ENCODE data around the gene RIMBP2.
"Not testable (repeated sequence)": the region's sequence is repeated elsewhere in the genome, so short reads cannot be mapped to it uniquely, and the experiment has no call there.

The RIMBP2 gene

DNA sequence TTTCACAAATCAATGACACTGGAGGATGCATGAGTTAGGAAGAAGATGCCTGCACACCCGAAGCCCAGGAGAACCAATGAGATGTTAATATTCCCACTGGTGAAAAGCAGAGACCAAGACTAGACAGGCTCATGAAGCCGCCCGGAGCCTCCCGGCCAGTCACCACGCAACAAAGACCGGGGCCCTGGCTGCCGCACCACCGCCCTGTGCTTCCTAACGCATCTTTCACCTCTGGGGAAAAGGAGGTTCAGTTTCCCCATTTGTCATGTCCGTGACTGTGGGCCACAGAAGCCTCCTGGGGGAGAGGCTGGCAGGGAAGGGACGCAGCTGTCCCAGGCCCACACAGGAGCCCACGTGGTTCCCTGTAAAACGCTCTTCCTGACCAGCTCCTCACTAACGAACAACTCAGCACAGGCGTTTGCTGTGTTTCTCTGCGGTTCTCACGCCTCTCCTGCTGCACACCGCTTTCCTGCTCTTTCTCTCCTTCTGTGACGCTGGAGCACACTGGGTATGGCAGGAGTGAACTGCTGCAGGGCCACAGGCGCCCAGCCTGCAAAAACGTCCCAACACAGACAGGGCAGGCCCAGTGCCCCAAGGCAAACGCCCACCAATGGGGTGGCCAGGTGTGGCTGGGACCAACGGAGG lies 10.8 kb downstream of the RIMBP2 start:
- no peak for DNase-seq (ENCODE audit: low read depth, low spot score)

DNA sequence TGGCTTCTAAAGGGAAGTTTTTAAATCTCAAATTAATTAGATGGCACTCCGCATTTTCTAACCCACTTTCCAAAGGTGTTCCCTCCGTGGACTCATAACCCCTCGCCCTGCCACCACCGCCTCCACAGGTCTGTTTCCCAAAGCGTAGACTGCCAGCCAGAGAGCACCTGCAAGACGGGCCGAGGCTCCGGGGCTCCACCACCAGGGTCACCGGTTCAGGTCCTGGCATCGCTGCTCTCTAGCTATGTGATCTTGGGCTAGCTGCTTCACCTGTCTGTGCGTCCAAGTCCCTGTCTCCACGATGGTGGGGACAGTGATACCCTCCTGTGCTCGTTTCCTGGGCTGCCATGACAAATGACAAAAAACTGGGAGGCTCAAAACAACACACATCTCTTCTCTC lies 11.5 kb downstream of the RIMBP2 start:
- no peak for DNase-seq (ENCODE audit: low read depth, low spot score)

DNA sequence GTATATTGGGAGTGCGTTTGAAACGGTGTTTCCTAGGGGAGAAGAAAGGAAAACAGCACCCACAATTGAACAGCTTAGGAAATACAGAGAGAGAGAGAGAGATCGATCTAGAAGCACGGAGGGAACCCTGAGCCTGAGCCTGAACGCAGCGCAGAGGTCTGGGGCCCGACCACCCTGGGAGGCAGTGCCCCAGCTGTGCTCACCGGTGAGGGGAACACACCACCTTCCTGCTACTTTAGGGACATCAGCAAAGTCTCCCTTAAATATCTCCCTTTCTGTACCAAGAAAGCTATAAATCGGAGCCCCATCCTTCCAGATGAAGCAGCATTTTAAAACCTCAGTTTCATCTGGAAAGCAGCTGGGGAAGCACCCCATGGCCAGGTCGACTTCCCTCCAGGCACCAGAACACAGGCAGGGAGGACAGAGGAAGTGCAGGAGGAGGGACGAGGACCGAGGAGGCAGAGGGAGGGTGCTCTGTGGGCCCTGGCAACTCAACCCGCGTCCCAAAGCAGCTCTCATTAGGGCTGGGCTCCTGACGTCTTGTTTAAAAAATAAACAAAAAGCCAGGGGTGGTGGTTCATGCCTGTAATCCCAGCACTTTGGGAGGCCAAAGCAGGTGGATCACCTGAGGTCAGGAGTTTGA lies 12.2 kb downstream of the RIMBP2 start:
- DNase-seq (ENCODE audit: low read depth, low spot score), result no peak

DNA sequence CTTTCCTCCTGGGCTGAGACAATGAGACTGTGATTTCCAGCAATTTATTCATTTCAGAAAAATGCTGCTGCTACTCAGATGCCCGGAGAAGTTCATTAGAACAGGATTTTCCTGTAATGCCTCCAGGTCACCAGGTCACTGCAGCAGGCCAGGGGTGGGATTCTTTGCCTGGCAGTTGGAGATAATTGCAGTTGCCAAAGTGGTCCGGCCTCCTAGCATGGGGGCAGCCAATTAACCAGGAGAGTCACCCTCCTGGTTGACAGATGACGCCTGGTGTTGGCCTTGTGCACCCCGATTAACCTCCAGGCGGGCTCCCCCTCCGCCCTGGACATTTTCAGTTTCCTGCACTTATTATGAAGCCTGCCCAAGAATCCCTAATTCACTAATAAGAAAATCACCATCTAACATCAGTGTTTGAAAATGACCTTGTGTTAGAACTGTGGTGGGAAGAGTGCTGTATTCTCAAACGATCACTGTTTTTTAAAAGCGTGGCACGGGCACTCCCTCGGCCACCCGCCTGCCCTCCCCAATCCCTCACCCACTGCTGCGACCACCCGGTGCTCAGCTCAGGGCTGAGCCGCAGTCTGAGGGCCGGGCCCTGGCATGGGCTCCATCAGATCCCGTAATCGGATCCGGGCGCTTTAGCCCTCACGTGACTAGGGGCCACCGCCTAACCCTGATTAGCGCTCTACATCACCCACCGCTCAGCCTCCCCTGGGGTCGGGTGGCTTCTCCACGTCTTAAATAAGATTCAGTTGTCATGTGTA lies 12.9 kb downstream of the RIMBP2 start:
- DNase-seq (ENCODE audit: low read depth, low spot score), result no peak

DNA sequence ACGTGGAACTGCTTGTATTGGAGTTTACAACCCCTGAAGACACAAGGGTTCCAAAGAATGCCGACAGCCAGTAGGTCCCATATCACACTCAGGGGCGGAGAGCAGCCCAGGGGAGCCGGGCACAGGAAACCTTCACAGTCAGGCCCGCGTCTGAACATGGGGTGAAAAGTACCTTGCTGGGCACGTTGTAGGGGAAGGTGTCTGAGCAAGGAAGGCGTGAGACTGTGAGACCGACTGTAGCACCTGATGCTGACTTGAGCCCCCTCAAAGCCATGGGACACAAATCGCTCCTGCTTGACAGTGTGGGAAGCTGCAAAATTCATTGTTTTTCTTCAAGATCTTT lies 14.7 kb downstream of the RIMBP2 start:
- DNase-seq (ENCODE audit: low read depth, low spot score), result no peak

DNA sequence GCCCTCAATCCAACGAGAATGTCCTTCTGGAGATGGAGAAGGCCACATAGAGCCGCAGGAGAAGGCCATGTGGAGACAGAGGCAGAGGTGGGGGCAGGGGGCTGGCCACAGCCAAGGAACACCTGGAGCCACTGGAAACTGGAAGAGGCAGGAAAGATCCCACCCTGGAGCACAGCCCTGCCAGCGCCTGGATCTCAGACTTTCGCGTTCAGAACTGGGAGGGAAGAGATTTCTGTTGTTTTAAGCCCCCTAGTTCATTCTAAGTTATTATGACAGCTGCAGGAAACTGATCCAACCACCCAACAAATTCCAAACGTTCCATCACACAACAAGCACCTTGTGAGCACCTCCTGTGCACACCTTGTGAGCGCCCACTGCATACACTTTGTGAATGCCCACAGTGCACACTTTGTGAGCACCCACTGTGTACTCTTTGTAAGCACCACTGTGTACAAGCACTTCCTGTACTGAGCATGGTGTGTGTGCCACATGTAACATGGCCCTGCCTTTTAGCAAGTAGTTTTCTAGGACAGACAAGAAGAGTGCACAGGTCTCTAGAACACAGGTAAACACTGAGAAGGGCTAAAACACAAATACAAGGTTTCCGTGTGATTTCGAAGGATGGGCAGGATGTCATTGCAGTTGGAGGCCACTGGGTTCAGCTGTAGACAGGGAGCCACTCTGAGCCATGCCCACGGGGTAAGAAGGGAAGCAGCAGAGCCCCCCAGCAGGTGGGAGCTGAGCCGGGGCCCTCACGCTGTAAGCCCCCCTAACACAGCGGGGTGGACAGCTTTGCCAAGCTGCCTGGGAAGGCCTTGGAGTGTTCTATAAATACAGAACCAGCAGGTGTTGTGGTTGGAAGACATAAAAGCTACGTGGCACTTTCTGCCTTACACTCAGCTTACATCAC lies 15.4 kb downstream of the RIMBP2 start:
- no peak for DNase-seq (ENCODE audit: low read depth, low spot score)

DNA sequence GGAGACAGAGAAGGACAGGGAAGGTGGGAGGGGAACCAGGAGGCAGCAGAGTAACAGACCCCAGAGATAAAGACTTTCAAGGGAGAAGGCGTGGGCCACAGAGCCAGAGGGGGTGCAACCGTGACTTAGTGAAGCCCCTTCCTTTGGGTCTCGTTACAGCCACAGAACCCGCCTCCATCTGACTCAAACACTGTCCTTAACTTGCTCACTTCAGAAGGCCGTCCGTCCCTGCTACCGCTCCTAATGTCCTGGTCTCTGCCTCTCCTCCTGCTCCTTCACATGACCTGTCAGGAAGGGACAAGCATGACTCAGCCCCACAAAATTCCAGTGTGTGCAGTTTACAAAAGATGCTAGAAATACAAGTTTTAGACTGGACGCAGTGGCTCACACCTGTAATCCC lies 18.0 kb downstream of the RIMBP2 start:
- DNase-seq (ENCODE audit: low read depth, low spot score), result no peak

DNA sequence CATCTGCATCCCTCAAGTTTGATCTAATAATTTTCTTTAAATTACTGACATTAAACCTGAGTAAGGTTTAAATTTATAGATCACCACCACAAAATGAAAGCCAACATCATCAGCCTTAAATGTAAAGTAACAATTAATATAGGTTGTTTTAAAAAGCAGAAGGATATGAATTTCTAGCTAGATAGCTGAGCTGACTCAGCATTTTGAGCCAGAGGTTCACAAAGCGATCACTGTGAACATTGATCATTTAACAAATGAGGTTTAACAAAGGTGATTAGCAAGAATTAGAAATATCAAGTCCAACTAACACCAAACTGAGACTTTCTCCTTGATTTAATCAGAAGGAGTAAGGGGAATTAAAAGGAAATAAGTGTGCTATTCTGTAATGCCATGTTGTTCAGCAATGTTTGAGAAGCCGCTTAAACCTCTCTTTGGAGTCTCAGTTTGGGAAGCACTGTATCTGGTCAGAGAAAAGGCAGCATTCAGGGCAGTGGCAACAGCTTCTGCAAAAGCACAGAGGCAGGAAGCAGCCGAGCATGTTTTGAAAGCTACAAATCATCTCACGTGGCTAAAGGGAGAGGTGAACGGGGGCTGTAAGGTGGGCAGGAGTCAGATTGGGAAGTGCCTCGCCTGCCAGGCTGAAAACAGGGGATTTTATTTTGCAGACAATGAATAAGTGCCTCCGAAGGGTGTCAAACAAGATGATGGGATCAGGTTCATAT lies 19.6 kb downstream of the RIMBP2 start:
- DNase-seq (ENCODE audit: low read depth, low spot score), result no peak

DNA sequence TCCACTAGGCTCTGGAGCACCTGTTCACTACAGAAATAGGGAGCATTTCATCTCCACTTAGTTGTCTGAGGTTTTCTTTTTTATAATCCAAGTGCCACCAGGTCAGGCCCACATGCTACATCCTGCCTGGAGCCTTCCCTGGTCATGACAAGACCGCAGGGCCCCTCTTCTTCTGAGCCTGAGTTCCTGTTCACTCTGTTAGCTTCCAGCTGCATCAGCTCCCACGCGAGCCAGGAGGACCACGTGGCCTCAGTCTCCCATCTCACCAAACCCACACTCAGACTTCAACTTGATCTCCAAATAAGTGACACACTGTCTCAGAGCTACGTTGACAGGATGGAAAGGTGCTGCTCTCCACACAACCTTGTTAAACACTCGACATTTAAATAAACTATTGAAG lies 21.0 kb downstream of the RIMBP2 start:
- DNase-seq (ENCODE audit: low read depth, low spot score), result no peak

DNA sequence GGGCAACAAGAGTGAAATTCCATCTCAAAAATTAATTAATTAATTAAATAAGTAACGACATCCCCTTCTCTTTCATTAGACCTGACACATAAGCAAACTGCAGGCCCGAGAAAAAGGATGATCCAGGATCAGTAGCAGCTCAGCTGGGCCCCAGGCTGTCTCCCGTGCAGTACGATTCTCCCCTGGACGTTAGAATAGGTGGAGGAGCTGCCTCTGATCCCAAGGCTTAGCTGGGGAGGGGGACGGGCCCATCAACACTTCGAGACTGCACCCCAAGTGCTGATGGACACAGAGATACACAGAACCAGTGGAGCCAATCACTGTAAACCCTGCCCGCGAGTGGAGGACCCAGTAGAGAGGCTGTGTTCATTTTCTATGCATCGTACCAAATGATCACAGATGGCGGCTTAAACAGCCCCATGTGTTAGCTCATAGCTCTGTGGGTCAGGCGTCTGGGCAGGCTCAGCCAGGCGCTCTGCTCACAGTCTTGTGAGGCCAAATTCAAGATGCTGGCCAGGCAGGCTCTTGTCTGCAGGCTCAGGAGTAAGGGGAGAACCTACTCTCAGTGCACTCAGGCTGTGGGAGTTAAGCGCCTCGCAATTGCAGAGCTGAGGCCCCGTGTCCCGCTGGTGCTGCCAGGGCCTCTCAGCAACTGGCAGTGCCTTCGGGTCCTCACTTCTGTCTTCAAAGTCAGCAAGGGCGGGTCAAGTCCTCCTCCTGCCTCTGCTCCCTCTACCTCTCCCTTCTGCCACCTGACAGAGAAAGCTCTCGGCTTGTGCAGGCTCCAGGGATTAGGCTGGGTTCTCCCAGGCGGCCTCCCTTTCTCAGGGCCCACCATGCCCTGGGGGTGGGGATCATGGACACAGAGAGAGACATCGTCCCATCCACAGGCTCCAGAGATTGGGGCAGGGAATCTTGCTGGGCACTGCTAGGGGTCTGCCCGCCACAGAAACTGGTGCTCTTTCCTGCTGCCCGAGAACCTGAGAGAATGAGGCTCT lies 26.4 kb downstream of the RIMBP2 start:
- no peak for DNase-seq (ENCODE audit: low read depth, low spot score)

DNA sequence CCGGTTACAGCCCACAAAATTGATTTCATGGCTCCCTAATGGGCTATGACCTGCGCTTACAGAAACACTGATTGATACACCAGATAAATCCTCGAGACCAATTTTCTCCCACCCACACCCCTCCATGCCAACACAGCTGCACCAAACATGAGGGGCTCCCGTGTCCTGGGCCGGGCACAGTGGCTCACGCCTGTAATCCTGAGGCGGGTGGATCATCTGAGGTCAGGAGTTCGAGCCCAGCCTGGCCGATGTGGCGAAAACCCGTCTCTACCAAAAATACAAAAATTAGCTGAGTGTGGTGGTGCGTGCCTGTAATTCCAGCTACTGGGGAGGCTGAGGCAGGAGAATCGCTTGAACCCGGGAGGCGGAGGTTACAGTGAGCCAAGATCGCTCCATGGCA lies 27.1 kb downstream of the RIMBP2 start:
- not testable (repeated sequence) for DNase-seq (ENCODE audit: low read depth, low spot score)

DNA sequence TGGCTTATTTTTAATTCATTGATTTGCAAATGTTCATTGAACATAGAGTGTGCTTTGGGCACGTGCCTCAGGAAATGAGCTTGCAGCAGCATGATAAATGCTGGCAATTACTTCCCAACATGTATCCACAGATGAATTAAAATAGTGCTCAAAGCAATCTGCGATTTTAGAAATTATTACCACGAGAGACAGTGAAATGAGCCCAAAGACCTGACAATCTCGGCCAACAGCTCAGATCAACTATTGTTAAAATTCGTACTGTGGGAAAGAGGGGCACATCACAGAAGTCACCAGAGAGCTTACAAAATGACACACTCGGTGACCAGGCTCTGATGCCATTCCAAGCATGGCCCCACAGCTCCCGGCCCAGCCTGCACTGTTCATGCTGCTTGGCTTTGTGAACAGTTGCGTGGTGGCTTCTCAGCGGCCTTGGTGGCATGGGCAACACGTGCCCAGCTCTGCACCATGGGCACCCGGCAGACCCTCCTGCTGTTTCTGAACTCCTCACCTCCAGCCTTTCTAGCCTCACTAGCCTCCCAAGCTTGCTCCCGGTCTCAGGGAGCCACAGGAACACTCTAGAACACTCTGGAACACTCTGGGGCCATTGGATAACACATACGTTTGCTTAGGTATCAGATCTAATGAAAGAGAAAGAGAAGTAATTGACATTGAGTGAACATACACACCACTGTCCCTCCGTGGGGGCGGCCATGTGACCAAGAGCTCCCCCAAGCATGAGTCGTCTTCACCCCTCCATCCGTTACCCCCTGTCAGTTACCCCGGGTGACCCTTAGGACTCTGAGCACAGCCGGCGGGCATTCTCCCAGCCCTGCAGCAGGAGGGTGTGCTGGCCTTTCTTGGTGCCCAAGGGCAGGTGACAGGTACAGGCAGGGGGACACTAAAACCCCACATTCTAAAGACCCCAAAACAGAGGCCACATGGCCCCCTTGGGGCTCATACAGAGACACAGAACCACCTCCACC lies 28.0 kb downstream of the RIMBP2 start:
- DNase-seq (ENCODE audit: low read depth, low spot score), result no peak

DNA sequence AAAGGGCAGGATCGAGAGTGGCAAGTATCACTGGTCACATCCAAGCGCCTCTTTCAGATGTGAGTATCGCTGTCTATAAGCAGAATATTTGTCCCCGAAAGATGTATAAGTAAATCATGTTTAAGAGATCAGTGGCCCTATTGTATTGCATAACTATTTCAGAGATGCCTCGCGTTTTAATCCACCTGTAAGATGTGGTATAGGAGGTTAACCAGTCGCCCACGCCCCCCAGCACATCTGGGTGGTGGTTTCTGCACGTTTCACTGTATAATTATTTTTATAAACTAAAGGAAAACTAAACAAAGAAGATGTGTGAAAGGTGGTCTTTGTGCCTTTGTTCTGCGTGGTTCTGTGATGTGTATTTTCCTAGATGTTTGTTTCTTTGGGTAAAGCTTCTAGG lies 28.9 kb downstream of the RIMBP2 start:
- DNase-seq (ENCODE audit: low read depth, low spot score), result no peak

DNA sequence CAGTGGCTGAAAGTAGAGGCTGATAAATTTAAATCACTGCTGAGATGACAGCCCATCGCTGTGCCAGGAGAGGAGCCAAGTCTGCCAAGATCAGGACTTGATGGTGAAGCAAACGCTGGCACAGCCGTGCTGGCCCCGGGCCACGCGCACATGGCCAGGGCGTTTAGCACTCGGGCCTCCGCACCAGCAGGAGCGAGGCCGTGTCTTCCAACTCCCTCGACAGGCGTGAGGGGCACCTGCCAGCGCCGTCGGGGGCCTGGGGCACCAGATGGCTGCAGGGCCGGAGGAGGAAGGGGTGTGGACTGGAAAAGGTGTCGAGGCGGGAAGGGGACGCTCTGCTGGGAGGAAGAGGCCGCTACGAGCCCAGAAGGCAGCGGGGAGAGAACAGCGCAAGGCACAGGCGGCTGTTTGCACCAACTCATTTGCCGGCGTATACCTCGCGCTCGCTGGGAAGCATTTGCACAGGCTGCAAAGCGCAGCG lies 29.5 kb downstream of the RIMBP2 start:
- DNase-seq (ENCODE audit: low read depth, low spot score), result no peak

DNA sequence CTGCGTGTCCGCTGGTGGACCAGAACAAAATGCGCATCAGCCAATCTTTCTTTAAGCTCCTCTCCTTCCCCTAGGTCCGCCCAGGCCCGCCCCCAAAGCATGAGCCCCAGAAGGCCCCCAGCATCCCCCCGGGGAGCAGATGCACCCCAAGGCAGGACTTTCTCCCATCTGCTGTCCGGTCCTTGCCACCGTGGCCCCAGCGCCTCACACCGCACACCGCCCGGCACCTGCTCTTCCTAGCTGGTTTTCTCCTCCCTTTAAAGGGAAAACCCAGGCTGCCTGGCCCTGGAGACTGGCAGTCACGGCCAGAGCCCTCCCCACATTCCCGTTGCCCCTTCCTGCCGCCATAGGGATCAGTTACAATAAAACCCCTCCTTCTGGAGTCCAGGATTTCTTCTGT lies 30.2 kb downstream of the RIMBP2 start:
- no peak for DNase-seq (ENCODE audit: low read depth, low spot score)

DNA sequence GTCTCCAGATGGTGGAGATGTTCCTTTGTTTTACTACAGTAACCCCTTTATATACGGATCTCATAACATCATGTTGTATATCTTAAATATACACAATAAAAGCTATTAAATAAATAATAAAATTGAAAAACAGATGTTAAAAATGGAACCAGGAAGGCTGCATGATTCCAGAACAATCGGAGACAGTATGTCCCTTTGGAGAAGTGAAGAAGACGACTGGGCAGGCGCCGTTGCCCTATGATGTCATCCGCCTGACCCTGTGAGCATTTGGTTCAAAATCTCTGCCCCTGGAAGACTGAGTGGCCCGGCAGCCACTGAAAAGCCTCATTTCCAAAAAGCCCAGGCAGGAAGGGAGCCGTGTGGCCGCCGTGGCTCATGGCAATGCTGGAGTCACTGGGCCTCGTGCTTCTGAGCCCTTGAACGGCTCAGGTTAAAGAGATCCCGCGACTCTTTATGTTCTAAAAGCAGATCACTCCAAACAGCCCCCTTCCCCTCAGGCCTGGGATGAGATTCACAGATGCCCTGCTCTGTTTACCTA lies 30.8 kb downstream of the RIMBP2 start:
- DNase-seq (ENCODE audit: low read depth, low spot score), result no peak

DNA sequence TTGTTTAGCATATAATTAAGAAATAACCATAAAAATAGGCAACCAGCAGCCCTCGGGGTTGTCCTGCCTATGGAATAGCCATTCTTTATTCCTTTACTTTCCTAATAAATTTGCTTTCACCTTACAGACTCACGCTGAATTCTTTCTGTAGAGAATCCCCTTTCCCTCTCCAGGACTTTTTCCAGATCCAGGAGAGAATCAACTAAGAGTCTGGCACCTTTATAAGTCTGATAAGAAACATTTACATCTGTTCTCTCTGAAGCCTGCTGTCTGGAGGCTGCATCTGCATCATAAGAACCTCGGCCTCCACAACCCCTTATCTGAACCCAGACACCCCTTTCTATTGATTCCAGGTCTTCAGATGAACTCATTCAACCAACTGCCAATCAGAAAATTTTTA lies 32.3 kb downstream of the RIMBP2 start:
- no peak for DNase-seq (ENCODE audit: low read depth, low spot score)

DNA sequence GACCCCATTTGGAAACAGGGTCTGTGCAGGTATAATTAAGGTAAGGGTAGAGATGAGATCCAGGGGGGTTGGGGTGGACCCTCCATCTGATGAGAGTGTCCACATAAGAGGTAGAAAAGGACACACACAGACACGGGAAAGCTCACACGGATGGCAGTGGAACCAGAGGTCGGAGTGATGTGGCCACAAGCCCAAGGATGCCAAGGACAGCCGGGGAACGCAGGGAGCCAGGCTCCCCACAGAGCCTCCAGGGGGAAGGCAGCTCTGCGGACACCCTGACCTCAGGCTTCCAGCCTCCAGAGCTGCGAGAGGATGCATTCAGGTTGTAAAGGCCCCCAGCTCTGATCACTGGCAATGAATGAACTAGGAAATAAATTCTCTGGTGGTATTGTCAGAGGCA lies 33.0 kb downstream of the RIMBP2 start:
- DNase-seq (ENCODE audit: low read depth, low spot score), result no peak

Data from activated naive CD8-positive, alpha-beta T cell treated with anti-CD3 and anti-CD28 coated beads, Interleukin-2, amount 50 U/mL, for 16 hours (primary cell).